Measurements from ENCODE around the gene TASL.

TASL gene

GRCh38 chrX:30618160-30618765 lies 40.7 kb upstream of the TASL start:
- ATAC-seq (ENCODE audit: low read depth): no peak
- H3K4me1 ChIP-seq (ENCODE audit: insufficient read depth, poor library complexity, severe bottlenecking): no peaks in the 10 kb centered on the region

GRCh38 chrX:30615229-30615628 lies 37.7 kb upstream of the TASL start:
- peak; percentile 62; the same call in 2 of the 3 replicates for ATAC-seq (ENCODE audit: low read depth)
- TF ChIP-seq CTCF (IDR thresholded peaks at IDR 0.05; ENCODE audit: poor library complexity, severe bottlenecking): no peak
- Histone ChIP-seq H3K4me3 (ENCODE audit: severe bottlenecking) (no peak overlapping the region), H3K27ac (ENCODE audit: poor library complexity, severe bottlenecking) (no peak overlapping the region), H3K36me3 (ENCODE audit: low read depth) (no peaks in the 10 kb centered on the region), H3K4me1 (ENCODE audit: insufficient read depth, poor library complexity, severe bottlenecking) (no peaks in the 10 kb centered on the region), H3K9me3 (ENCODE audit: severe bottlenecking) (no peaks in the 10 kb centered on the region), H3K27me3 (ENCODE audit: insufficient read depth, poor library complexity, severe bottlenecking) (no peaks in the 10 kb centered on the region)
- no peak for DNase-seq (ENCODE audit: low spot score)

More at GRCh38 chrX:30618160-30618765, 40.7 kb upstream of the TASL start:
- no peak overlapping the region for H3K27ac ChIP-seq (ENCODE audit: poor library complexity, severe bottlenecking)
- no peak for TF ChIP-seq CTCF (IDR thresholded peaks at IDR 0.05; ENCODE audit: poor library complexity, severe bottlenecking)
- no peaks in the 10 kb centered on the region for H3K36me3 ChIP-seq (ENCODE audit: low read depth)
- no peaks in the 10 kb centered on the region for H3K27me3 ChIP-seq (ENCODE audit: insufficient read depth, poor library complexity, severe bottlenecking)
- no peak for DNase-seq (ENCODE audit: low spot score)
- H3K4me3 ChIP-seq (ENCODE audit: severe bottlenecking): no peak overlapping the region
- H3K9me3 ChIP-seq (ENCODE audit: severe bottlenecking): no peaks in the 10 kb centered on the region

DNA sequence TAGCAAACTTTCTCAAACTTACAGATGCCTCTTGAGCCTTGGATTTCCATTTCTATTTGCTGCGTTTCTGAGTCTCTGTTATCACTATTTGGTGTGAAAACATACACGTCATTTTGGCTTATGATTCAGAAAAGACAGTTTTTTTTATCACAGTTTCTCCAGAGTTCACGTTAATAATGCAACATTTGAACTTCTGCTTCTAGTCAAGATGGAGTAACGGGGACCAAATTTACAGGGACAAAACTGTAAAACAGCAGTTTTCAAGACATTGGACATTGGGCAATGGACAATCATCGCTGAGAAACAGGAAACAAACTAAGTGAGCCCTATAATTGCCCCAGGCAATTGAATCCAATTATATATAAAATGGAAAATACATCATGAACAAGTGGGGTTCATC lies 36.2 kb upstream of the TASL start:
- no peaks in the 10 kb centered on the region for H3K36me3 ChIP-seq (ENCODE audit: low read depth)
- no peak overlapping the region for H3K4me3 ChIP-seq (ENCODE audit: severe bottlenecking)
- H3K9me3 ChIP-seq (ENCODE audit: severe bottlenecking): no peaks in the 10 kb centered on the region
- ATAC-seq (ENCODE audit: low read depth): no peak
- no peak for DNase-seq (ENCODE audit: low spot score)
- H3K27me3 ChIP-seq (ENCODE audit: insufficient read depth, poor library complexity, severe bottlenecking): no peaks in the 10 kb centered on the region
- no peaks in the 10 kb centered on the region for H3K4me1 ChIP-seq (ENCODE audit: insufficient read depth, poor library complexity, severe bottlenecking)
- H3K27ac ChIP-seq (ENCODE audit: poor library complexity, severe bottlenecking): no peak overlapping the region
- TF ChIP-seq CTCF (IDR thresholded peaks at IDR 0.05; ENCODE audit: poor library complexity, severe bottlenecking): no peak

GRCh38 chrX:30612250-30612655 lies 34.7 kb upstream of the TASL start:
- H3K36me3 ChIP-seq (ENCODE audit: low read depth): no peaks in the 10 kb centered on the region
- no peak overlapping the region for H3K4me3 ChIP-seq (ENCODE audit: severe bottlenecking)
- H3K9me3 ChIP-seq (ENCODE audit: severe bottlenecking): no peaks in the 10 kb centered on the region
- H3K4me1 ChIP-seq (ENCODE audit: insufficient read depth, poor library complexity, severe bottlenecking): no peaks in the 10 kb centered on the region
- TF ChIP-seq CTCF (IDR thresholded peaks at IDR 0.05; ENCODE audit: poor library complexity, severe bottlenecking): no peak
- no peak for DNase-seq (ENCODE audit: low spot score)
- no peak for ATAC-seq (ENCODE audit: low read depth)
- no peak overlapping the region for H3K27ac ChIP-seq (ENCODE audit: poor library complexity, severe bottlenecking)
- no peaks in the 10 kb centered on the region for H3K27me3 ChIP-seq (ENCODE audit: insufficient read depth, poor library complexity, severe bottlenecking)

GRCh38 chrX:30610026-30610425 lies 32.5 kb upstream of the TASL start:
- DNase-seq (ENCODE audit: low spot score) (no peak), ATAC-seq (ENCODE audit: low read depth) (no peak)
- no peak overlapping the region for H3K27ac ChIP-seq (ENCODE audit: poor library complexity, severe bottlenecking)
- no peak overlapping the region for H3K4me3 ChIP-seq (ENCODE audit: severe bottlenecking)
- H3K4me1 ChIP-seq (ENCODE audit: insufficient read depth, poor library complexity, severe bottlenecking): no peaks in the 10 kb centered on the region
- H3K36me3 ChIP-seq (ENCODE audit: low read depth): no peaks in the 10 kb centered on the region
- H3K27me3 ChIP-seq (ENCODE audit: insufficient read depth, poor library complexity, severe bottlenecking): no peaks in the 10 kb centered on the region
- no peak for TF ChIP-seq CTCF (IDR thresholded peaks at IDR 0.05; ENCODE audit: poor library complexity, severe bottlenecking)
- no peaks in the 10 kb centered on the region for H3K9me3 ChIP-seq (ENCODE audit: severe bottlenecking)

All from RWPE2 (cell line).